OCI-LY1 (cell line): ENCODE measurements around the gene MPST.

Source experiments
- H2AFZ ChIP-seq: fragments of 200-600 bp; sonication (generic), shearing (Covaris generic); 2 replicates; pipeline ENCODE4 v1.6.0; 2014; ENCODE audit warnings: antibody characterized with exemption, mild to moderate bottlenecking, low read length
- H3F3A ChIP-seq: fragments of 200-600 bp; sonication (generic), shearing (Covaris generic); 2 replicates; pipeline ENCODE4 v1.6.0; 2014; ENCODE audit warnings: mild to moderate bottlenecking, antibody characterized with exemption, low read length, moderate library complexity; ENCODE audit not compliant: insufficient read depth
- H3K27ac ChIP-seq: fragments of 200-600 bp; sonication (generic); 2 replicates; pipeline ENCODE4 v1.5.1; 2014; ENCODE audit warnings: low read length, mixed run types, mild to moderate bottlenecking, low read depth; ENCODE audit not compliant: poor library complexity, severe bottlenecking
- H3K27me3 ChIP-seq: fragments of 200-600 bp; sonication (generic); 2 replicates; pipeline ENCODE4 v1.6.0; 2014; ENCODE audit warnings: antibody characterized with exemption, mild to moderate bottlenecking, low read length, moderate library complexity; ENCODE audit not compliant: insufficient read depth
- H3K36me3 ChIP-seq: fragments of 200-600 bp; sonication (generic); 2 replicates; pipeline ENCODE4 v1.6.1; 2014; ENCODE audit warnings: mild to moderate bottlenecking, antibody characterized with exemption, low read length, moderate library complexity, mixed read lengths; ENCODE audit not compliant: insufficient read depth
- H3K4me1 ChIP-seq: fragments of 200-600 bp; sonication (generic); 2 replicates; pipeline ENCODE4 v1.5.1; 2014; ENCODE audit warnings: mild to moderate bottlenecking, low read length, moderate library complexity; ENCODE audit not compliant: insufficient read depth, severe bottlenecking
- H3K4me2 ChIP-seq: fragments of 200-600 bp; sonication (generic), shearing (Covaris generic); 2 replicates; pipeline ENCODE4 v1.6.1; 2014; ENCODE audit warnings: low read length
- H3K4me3 ChIP-seq: fragments of 200-600 bp; sonication (generic); 2 replicates; pipeline ENCODE4 v1.5.1; 2014; ENCODE audit warnings: low read length, low read depth, mild to moderate bottlenecking, mixed read lengths; ENCODE audit not compliant: poor library complexity, severe bottlenecking
- H3K79me2 ChIP-seq: fragments of 200-600 bp; shearing (Covaris generic); 2 replicates; pipeline ENCODE4 v1.6.1; 2016; ENCODE audit warnings: mixed run types, low read length, mixed read lengths; ENCODE audit not compliant: insufficient read depth
- H3K9ac ChIP-seq: fragments of 200-600 bp; sonication (generic), shearing (Covaris generic); 2 replicates; pipeline ENCODE4 v1.6.1; 2014; ENCODE audit warnings: mild to moderate bottlenecking, low read length, mixed read lengths
- H3K9me2 ChIP-seq: fragments of 200-600 bp; sonication (generic), shearing (Covaris generic); 2 replicates; pipeline ENCODE4 v1.6.1; 2014; ENCODE audit warnings: low read depth, mild to moderate bottlenecking, low read length, mixed read lengths
- H3K9me3 ChIP-seq: fragments of 200-600 bp; shearing (Covaris generic); 2 replicates; pipeline ENCODE4 v1.6.1; 2014; ENCODE audit warnings: low read length, mixed read lengths
- H4K20me1 ChIP-seq: fragments of 200-600 bp; sonication (generic), shearing (Covaris generic); 2 replicates; pipeline ENCODE4 v1.6.0; 2016; ENCODE audit warnings: mild to moderate bottlenecking, low read length; ENCODE audit not compliant: insufficient read depth
- CTCF ChIP-seq: fragments of 200-600 bp; sonication (generic), shearing (Covaris generic); IDR thresholded peaks from 2 replicates; pipeline ENCODE4 v1.5.1; 2017; ENCODE audit warnings: mild to moderate bottlenecking, antibody characterized with exemption, low read length, moderate library complexity, mixed read lengths
- EZH2 ChIP-seq: fragments of 200-600 bp; sonication (generic), shearing (Covaris generic); IDR thresholded peaks from 2 replicates; pipeline ENCODE4 v1.8.0; 2017; ENCODE audit warnings: borderline replicate concordance, mixed run types, mild to moderate bottlenecking, antibody characterized with exemption, low read length, moderate library complexity, mixed read lengths

MPST gene

DNA sequence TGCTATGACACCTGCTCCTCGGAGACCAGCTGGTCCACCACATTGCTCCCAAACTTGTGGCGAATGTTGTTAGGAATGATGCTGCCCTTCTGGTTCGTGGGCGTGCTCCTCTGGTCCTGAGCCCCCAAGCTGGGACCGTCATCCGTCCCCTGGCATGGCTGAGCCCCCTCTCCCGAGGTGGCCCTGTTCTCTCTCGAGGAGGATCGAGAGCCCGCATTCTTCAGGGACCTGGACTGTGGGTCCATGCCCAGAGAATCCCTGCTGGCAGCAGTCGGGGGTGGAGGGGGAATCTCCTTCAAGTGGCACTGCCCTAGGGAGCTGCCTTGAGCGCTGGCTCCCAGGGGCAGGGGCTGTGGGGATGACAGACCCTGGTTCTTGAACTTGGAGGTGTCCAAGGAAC lies 17.7 kb upstream of the MPST start:
- no peaks in the 10 kb centered on the region for H3F3A ChIP-seq
- H3K79me2 ChIP-seq, result no peaks in the 10 kb centered on the region
- no peak overlapping the region for H2AFZ ChIP-seq
- H3K27me3 ChIP-seq, result peaks cover 3% of the 10 kb centered on the region; the same call in 1 of the 2 replicates
- H3K36me3 ChIP-seq, result no peaks in the 10 kb centered on the region
- no peak for TF ChIP-seq CTCF
- no peak for TF ChIP-seq EZH2
- no peak overlapping the region for H3K4me3 ChIP-seq
- no peak overlapping the region for H3K4me2 ChIP-seq
- no peak overlapping the region for H3K27ac ChIP-seq
- H4K20me1 ChIP-seq, result no peaks in the 10 kb centered on the region
- H3K9ac ChIP-seq, result no peak overlapping the region
- H3K9me3 ChIP-seq, result no peaks in the 10 kb centered on the region
- no peaks in the 10 kb centered on the region for H3K4me1 ChIP-seq
- H3K9me2 ChIP-seq, result no peaks in the 10 kb centered on the region

DNA sequence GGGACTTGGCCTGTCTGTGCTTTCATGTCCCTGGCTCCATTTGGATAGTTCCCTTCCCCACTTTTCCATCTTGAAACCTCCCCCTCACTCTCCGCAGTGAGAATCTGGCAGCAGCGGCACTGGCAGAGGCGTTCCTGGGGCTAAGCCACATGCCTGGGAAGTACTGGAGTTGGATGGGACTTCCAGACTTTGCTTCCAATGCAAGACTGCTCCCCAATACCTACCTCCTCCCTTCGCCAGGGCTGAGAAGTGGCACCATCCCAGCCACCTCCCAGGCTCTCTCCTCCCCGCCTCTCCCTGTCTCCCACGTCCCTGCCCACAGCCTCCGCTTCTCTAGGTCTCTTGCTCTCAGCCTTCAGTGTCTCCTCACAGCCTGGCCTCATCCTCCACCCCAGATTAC lies 16.9 kb upstream of the MPST start:
- Histone ChIP-seq H4K20me1 (no peaks in the 10 kb centered on the region), H3K36me3 (no peaks in the 10 kb centered on the region), H3K9me3 (no peaks in the 10 kb centered on the region), H3K9me2 (no peaks in the 10 kb centered on the region), H3K27ac (no peak overlapping the region), H3F3A (no peaks in the 10 kb centered on the region), H3K4me2 (no peak overlapping the region), H2AFZ (no peak overlapping the region), H3K4me3 (no peak overlapping the region), H3K4me1 (no peaks in the 10 kb centered on the region), H3K27me3 (peaks cover 3% of the 10 kb centered on the region; the same call in 1 of the 2 replicates), H3K79me2 (no peaks in the 10 kb centered on the region), H3K9ac (no peak overlapping the region)
- no peak for TF ChIP-seq CTCF
- TF ChIP-seq EZH2, result no peak

DNA sequence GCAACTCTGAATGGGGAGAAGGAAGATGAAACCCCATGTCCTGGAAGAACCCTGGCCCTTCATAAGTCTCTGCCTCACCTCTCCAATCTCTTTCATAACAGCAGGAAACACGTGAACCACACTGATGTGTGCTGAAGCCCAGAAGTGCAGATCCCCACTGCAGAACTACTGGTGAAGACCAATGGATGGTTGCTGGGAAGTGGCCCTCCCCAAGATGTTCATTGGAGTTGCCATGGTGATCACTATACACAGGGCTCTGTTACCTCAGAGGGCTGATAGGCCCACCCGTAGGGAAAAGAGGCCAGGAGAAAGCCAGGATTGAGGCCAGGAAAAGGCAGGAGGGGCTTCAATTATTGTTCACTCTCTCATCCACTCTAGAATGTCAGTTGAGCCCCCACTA lies 11.9 kb upstream of the MPST start:
- Histone ChIP-seq H3K9me2 (no peaks in the 10 kb centered on the region), H3F3A (no peaks in the 10 kb centered on the region), H3K27ac (no peak overlapping the region), H3K4me2 (no peak overlapping the region), H3K27me3 (no peaks in the 10 kb centered on the region; the same call in 1 of the 2 replicates), H3K9ac (no peak overlapping the region), H3K79me2 (no peaks in the 10 kb centered on the region), H2AFZ (no peak overlapping the region), H4K20me1 (no peaks in the 10 kb centered on the region), H3K4me1 (no peaks in the 10 kb centered on the region), H3K4me3 (no peak overlapping the region), H3K36me3 (no peaks in the 10 kb centered on the region), H3K9me3 (no peaks in the 10 kb centered on the region)
- TF ChIP-seq CTCF, result no peak
- TF ChIP-seq EZH2, result no peak
